Liver (tissue), 9 donors: ENCODE data around the gene SWAP70. TPM values are rescaled to one million over a fixed set of nuclear protein-coding genes. Genes with fewer than 3 reads are reported as not detected.

Experiments
- DNase-seq: peaks from one replicate; pipeline ENCODE4 v3.0.0-alpha.2; 2017; ENCODE audit warnings: low spot score
- H3K27ac ChIP-seq, 2 donors: one replicate each; pipeline ENCODE4 v1.7.0; 2013; ENCODE audit warnings: inconsistent platforms in 2 of 2, low read length in 2 of 2, control low read depth in 1 of 2, low read depth in 1 of 2, mild to moderate bottlenecking in 1 of 2
- H3K27me3 ChIP-seq, 4 donors: one replicate each; pipeline versions ENCODE4 v1.6.1 to v1.7.0; 2013; ENCODE audit warnings: low read length in 3 of 4, inconsistent platforms in 1 of 4, mild to moderate bottlenecking in 1 of 4, moderate library complexity in 1 of 4; ENCODE audit not compliant: control insufficient read depth in 4 of 4, insufficient read depth in 4 of 4
- H3K36me3 ChIP-seq, 4 donors: one replicate each; pipeline versions ENCODE4 v1.6.1 to v1.7.0; 2013; ENCODE audit warnings: low read length in 3 of 4, mild to moderate bottlenecking in 3 of 4, low read depth in 1 of 4, moderate library complexity in 1 of 4; ENCODE audit not compliant: control insufficient read depth in 4 of 4, insufficient read depth in 3 of 4
- H3K4me1 ChIP-seq, 4 donors: one replicate each; pipeline versions ENCODE4 v1.6.1 to v1.7.0; 2013; ENCODE audit warnings: low read length in 3 of 4, mild to moderate bottlenecking in 3 of 4, moderate library complexity in 1 of 4; ENCODE audit not compliant: control insufficient read depth in 4 of 4, insufficient read depth in 4 of 4
- H3K4me3 ChIP-seq, 3 donors: one replicate each; pipeline versions ENCODE4 v1.6.1 to v1.7.0; 2013; ENCODE audit warnings: low read length in 3 of 3, control low read depth in 1 of 3, low read depth in 1 of 3, mild to moderate bottlenecking in 1 of 3
- H3K9ac ChIP-seq, 2 donors: one replicate each; pipeline ENCODE4 v1.7.0; 2013; ENCODE audit warnings: low read length in 2 of 2, mild to moderate bottlenecking in 2 of 2, moderate library complexity in 2 of 2, control low read depth in 1 of 2, low read depth in 1 of 2
- H3K9me3 ChIP-seq, 4 donors: one replicate each; pipeline versions ENCODE4 v1.6.1 to v1.7.0; 2013; ENCODE audit warnings: low read length in 3 of 4; ENCODE audit not compliant: control insufficient read depth in 4 of 4
- FOXA1 ChIP-seq: IDR thresholded peaks from 2 replicates; pipeline ENCODE4 v1.6.1; 2016; ENCODE audit warnings: antibody characterized with exemption
- FOXA2 ChIP-seq: IDR thresholded peaks from 2 replicates; pipeline ENCODE4 v1.6.1; 2016; ENCODE audit warnings: antibody characterized with exemption
- GABPA ChIP-seq, 2 donors: IDR thresholded peaks in 1 of 2; conservative IDR thresholded peaks in 1 of 2; 2 replicates each; pipeline ENCODE4 v1.6.1; 2016; ENCODE audit warnings: antibody characterized with exemption in 2 of 2, mild to moderate bottlenecking in 1 of 2, moderate library complexity in 1 of 2
- HNF4A ChIP-seq, 2 donors: conservative IDR thresholded peaks; 2 replicates each; pipeline ENCODE4 v1.6.1; 2016; ENCODE audit warnings: antibody characterized with exemption in 2 of 2, mild to moderate bottlenecking in 2 of 2
- HNF4G ChIP-seq: IDR thresholded peaks from 2 replicates; pipeline ENCODE4 v1.6.1; 2016; ENCODE audit warnings: antibody characterized with exemption
- JUND ChIP-seq, 2 donors: IDR thresholded peaks; 2 replicates each; pipeline ENCODE4 v1.6.1; 2016; ENCODE audit warnings: antibody characterized with exemption in 2 of 2
- NR2F2 ChIP-seq: IDR thresholded peaks from 2 replicates; pipeline ENCODE4 v1.6.1; 2016; ENCODE audit warnings: antibody characterized with exemption
- RAD21 ChIP-seq, 2 donors: IDR thresholded peaks; 2 replicates each; pipeline ENCODE4 v1.6.1; 2016; ENCODE audit warnings: antibody characterized with exemption in 2 of 2, mild to moderate bottlenecking in 2 of 2
- RXRA ChIP-seq, 2 donors: IDR thresholded peaks; 2 replicates each; pipeline ENCODE4 v1.6.1; 2017 to 2018; ENCODE audit warnings: antibody characterized with exemption in 2 of 2, mild to moderate bottlenecking in 1 of 2
- SP1 ChIP-seq: IDR thresholded peaks from 2 replicates; pipeline ENCODE4 v1.6.1; 2018; ENCODE audit warnings: antibody characterized with exemption, mild to moderate bottlenecking
- TAF1 ChIP-seq: conservative IDR thresholded peaks from 2 replicates; pipeline ENCODE4 v1.6.1; 2016; ENCODE audit warnings: antibody characterized with exemption, mild to moderate bottlenecking
- YY1 ChIP-seq: IDR thresholded peaks from 2 replicates; pipeline ENCODE4 v1.6.1; 2016; ENCODE audit warnings: antibody characterized with exemption, mild to moderate bottlenecking
- WGBS: extraction: QIAGEN DNeasy Blood & Tissue Kit; methylation state at CpG from one replicate; pipeline ENCODE4 v1.1.7; 2013; 5-methylcytosine and 5-hydroxymethylcytosine counted together
- polyA plus RNA-seq, 2 donors: library from polyadenylated mRNA; stranded (reverse) in 1 of 2; unstranded in 1 of 2; fragments of 200-250 nt in 1 of 2; fragments of >200 nt in 1 of 2; fragmentation: Nextera tagmentation in 1 of 2; extraction: Ambion mirVana in 1 of 2; gene quantifications; one replicate each; pipeline versions ENCODE4 v1.2.1 to v1.2.3, GENCODE V29; 2013 to 2015
- total RNA-seq, 2 donors: library from RNA; depleted of rRNA; stranded (reverse); fragments of >200 nt; gene quantifications; one replicate each; pipeline ENCODE4 v1.2.3, GENCODE V29; 2014
- TF ChIP-seq, protein P1 (sequence below): IDR thresholded peaks from 2 replicates; pipeline ENCODE4 v1.6.1; 2016; ENCODE audit warnings: antibody characterized with exemption, mild to moderate bottlenecking
- TF ChIP-seq, protein P2 (sequence below): IDR thresholded peaks from 2 replicates; pipeline ENCODE4 v1.6.1; 2016; ENCODE audit warnings: antibody characterized with exemption
- TF ChIP-seq, protein P3 (sequence below): fragments of 150-350 bp; IDR thresholded peaks from 2 replicates; pipeline ENCODE4 v1.5.1; 2017; ENCODE audit warnings: improper control_type of control experiment, low read depth, low read length; ENCODE audit not compliant: missing input control
- TF ChIP-seq, protein P4 (sequence below): IDR thresholded peaks from 2 replicates; pipeline ENCODE4 v1.6.1; 2016; ENCODE audit warnings: antibody characterized with exemption
- TF ChIP-seq, protein P5 (sequence below): IDR thresholded peaks from 2 replicates; pipeline ENCODE4 v1.6.1; 2016; ENCODE audit warnings: antibody characterized with exemption
- donor health status: healthy.
- donor health status: healthy.
- donor health status: healthy.
- donor health status: healthy.
- donor health status: healthy.

SWAP70 gene
- total and polyA plus RNA-seq, 4 donors, result 4.0 to 8.4 (median 5.8) TPM

DNA sequence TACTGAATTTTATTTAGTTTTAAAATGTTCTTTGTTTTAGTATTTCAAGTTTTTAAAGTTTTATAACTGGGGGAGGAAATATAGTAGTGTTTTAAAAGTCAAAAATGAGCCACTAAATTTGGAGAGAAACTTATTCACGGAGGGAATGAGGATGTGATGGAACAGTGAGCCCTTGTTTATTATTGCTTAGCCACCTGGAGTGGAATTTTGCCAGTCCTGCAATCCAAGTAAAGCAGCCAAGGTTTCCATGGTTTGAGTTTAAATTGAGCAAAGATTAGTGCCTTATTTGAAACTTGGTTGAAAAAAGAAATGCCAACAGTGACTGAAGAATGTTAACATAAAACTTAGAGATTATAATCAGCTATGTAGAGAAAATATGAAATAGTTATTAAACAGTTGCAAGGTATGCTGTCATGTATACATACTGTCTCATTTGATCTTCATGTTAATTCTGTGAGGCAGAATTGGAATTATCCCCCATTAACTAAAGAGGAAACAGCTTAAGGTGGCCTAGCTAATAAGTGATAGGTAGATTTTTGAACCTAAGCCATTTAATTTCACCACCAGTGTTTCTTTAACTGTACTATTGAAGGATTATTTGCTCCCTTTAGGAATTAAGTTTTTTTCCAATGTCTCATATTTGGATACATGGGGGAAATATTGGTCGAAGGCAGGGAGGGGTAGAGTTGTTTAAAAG lies 36.4 kb downstream of the SWAP70 start:
- Histone ChIP-seq H3K9me3 (no peaks in the 10 kb centered on the region), H3K4me1 (no peaks in the 10 kb centered on the region), H3K27ac (no peak overlapping the region), H3K36me3 (no peaks in the 10 kb centered on the region), H3K9ac (no peak overlapping the region), H3K4me3 (no peak overlapping the region), H3K27me3 (no peaks in the 10 kb centered on the region)
- no peak for TF ChIP-seq RXRA (IDR thresholded peaks at IDR 0.05)
- TF ChIP-seq HNF4A (conservative IDR thresholded peaks at IDR 0.05), result no peak
- TF ChIP-seq, protein P1, sequence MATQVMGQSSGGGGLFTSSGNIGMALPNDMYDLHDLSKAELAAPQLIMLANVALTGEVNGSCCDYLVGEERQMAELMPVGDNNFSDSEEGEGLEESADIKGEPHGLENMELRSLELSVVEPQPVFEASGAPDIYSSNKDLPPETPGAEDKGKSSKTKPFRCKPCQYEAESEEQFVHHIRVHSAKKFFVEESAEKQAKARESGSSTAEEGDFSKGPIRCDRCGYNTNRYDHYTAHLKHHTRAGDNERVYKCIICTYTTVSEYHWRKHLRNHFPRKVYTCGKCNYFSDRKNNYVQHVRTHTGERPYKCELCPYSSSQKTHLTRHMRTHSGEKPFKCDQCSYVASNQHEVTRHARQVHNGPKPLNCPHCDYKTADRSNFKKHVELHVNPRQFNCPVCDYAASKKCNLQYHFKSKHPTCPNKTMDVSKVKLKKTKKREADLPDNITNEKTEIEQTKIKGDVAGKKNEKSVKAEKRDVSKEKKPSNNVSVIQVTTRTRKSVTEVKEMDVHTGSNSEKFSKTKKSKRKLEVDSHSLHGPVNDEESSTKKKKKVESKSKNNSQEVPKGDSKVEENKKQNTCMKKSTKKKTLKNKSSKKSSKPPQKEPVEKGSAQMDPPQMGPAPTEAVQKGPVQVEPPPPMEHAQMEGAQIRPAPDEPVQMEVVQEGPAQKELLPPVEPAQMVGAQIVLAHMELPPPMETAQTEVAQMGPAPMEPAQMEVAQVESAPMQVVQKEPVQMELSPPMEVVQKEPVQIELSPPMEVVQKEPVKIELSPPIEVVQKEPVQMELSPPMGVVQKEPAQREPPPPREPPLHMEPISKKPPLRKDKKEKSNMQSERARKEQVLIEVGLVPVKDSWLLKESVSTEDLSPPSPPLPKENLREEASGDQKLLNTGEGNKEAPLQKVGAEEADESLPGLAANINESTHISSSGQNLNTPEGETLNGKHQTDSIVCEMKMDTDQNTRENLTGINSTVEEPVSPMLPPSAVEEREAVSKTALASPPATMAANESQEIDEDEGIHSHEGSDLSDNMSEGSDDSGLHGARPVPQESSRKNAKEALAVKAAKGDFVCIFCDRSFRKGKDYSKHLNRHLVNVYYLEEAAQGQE, result no peak
- no peak for TF ChIP-seq NR2F2
- no peak for TF ChIP-seq FOXA2
- TF ChIP-seq RAD21 (IDR thresholded peaks at IDR 0.05), result no peak
- TF ChIP-seq TAF1, result no peak
- TF ChIP-seq, protein P2, sequence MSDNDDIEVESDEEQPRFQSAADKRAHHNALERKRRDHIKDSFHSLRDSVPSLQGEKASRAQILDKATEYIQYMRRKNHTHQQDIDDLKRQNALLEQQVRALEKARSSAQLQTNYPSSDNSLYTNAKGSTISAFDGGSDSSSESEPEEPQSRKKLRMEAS, result no peak
- TF ChIP-seq, protein P3, sequence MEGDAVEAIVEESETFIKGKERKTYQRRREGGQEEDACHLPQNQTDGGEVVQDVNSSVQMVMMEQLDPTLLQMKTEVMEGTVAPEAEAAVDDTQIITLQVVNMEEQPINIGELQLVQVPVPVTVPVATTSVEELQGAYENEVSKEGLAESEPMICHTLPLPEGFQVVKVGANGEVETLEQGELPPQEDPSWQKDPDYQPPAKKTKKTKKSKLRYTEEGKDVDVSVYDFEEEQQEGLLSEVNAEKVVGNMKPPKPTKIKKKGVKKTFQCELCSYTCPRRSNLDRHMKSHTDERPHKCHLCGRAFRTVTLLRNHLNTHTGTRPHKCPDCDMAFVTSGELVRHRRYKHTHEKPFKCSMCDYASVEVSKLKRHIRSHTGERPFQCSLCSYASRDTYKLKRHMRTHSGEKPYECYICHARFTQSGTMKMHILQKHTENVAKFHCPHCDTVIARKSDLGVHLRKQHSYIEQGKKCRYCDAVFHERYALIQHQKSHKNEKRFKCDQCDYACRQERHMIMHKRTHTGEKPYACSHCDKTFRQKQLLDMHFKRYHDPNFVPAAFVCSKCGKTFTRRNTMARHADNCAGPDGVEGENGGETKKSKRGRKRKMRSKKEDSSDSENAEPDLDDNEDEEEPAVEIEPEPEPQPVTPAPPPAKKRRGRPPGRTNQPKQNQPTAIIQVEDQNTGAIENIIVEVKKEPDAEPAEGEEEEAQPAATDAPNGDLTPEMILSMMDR, result no peak
- no peak for TF ChIP-seq YY1
- no peak for TF ChIP-seq FOXA1
- TF ChIP-seq, protein P4, sequence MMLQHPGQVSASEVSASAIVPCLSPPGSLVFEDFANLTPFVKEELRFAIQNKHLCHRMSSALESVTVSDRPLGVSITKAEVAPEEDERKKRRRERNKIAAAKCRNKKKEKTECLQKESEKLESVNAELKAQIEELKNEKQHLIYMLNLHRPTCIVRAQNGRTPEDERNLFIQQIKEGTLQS, result no peak
- TF ChIP-seq, protein P5, sequence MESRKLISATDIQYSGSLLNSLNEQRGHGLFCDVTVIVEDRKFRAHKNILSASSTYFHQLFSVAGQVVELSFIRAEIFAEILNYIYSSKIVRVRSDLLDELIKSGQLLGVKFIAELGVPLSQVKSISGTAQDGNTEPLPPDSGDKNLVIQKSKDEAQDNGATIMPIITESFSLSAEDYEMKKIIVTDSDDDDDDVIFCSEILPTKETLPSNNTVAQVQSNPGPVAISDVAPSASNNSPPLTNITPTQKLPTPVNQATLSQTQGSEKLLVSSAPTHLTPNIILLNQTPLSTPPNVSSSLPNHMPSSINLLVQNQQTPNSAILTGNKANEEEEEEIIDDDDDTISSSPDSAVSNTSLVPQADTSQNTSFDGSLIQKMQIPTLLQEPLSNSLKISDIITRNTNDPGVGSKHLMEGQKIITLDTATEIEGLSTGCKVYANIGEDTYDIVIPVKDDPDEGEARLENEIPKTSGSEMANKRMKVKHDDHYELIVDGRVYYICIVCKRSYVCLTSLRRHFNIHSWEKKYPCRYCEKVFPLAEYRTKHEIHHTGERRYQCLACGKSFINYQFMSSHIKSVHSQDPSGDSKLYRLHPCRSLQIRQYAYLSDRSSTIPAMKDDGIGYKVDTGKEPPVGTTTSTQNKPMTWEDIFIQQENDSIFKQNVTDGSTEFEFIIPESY, result no peak
- no peak for TF ChIP-seq SP1
- no peak for TF ChIP-seq GABPA (IDR thresholded peaks at IDR 0.05 in 1 of 2, conservative IDR thresholded peaks at IDR 0.05 in 1 of 2)
- TF ChIP-seq HNF4G, result no peak
- no peak for TF ChIP-seq JUND (IDR thresholded peaks at IDR 0.05)
- no peak for DNase-seq
- 79% methylated on average over 2 of the region's 2 CpGs for WGBS
